Stimulated activated CD8-positive, alpha-beta memory T cell treated with anti-CD3 and anti-CD28 coated beads, Interleukin-7, amount 100 ng/mL, for 4 hours (primary cell): Measurements from ENCODE around the gene SGMS1.

ENCODE experiments used
- DNase-seq, 2 donors: peaks; one replicate each; pipeline ENCODE4 v3.0.0-alpha.2; 2020; ENCODE audit warnings: low read depth in 2 of 2

The SGMS1 gene

GRCh38 chr10:50423448-50423847, 200.3 kb downstream of the SGMS1 start:
- DNase-seq = no peak

- no peak for DNase-seq
These were observed 201.5 kb downstream of the SGMS1 start for GRCh38 chr10:50422259-50422658.

DNA sequence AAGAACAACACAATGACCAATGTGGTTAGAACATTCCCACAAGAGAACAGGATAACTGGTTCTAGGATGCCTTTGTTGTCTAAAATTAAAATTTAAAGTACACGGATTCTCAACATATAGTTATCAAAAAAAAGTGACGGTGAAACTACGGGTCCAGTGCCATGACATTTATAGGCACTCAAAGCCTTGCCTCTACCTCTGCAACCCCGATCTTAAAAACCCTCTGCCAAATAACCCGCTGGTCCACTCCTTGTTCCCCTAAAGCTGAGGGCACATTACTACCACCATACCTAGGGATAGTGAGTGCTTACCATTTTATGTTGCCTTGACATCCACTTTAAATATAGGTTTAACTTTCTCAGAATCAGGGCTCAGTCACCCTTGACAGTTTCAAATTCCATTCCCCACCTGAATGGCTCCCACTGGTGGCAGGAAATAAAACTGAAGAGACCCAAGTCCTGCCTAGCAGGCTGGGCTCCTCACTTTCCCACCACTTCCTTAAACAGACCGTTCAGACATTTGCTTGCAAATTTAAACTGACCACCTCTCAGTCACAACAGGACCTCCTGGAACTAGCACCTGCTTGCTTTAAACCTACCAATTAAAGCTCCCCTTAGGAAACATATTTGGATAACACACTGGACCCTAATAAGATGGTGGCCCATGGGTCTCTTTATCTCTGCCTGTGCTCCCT, 202.6 kb downstream of the SGMS1 start:
- DNase-seq = no peak

DNA sequence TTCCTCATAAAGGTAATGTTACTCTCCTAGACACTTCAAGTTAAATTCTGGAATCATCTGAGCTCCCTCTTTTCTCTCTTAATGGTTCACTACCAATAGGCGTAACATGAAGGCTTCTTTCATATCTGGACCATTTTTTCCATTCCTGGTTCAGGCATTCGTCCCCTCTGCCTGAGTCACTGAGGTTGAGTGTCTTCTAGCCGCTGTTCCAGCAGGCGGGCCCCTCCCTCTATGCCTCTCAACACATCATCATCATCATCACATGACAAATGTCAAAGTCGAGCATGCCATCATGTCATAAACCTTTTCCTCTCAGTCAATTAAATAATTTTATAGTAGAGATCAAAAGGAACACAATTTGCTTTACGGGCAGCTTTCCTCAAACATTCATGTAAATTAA, 203.6 kb downstream of the SGMS1 start:
- DNase-seq = no peak

DNA sequence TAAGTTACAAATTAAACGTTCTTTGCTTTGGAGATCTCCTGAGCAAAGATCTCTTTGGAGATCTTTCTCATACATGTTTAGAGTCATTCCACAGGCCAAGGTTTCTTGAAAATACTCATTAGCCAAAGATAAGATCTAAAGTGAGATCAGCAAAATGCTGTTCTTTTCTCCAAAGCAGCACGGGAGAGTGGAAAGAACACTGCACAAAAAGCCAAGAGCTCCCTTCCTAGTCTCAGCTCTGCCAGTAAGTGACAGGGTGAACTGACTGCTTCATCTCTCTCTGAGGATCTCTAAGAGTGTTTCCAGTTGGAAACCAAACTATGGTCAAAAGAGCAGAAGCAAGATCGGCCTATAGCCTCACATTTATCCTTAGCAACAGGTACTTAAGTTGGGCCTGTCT, 204.0 kb downstream of the SGMS1 start:
- DNase-seq = no peak

DNA sequence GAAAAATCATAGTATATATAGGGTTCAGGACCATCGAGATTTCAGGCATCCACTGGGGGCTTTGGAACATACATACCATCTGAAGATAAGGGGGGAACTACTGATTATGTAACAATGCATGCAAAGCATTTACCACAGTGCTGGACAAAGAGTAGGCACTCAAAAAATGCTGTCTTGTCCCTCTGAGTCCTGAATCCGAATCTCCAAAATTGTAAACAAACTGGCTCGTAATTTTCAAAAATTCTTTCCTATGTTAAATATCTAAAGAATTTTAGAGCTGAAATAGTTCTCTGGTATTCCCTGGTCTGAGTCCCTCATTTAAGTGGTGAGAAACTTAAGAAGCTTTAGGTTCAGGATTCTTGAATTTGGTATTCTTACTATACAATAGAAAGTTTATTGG, 204.7 kb downstream of the SGMS1 start:
- DNase-seq = no peak

- peak; percentile 8 to 12 for DNase-seq
These were observed 205.6 kb downstream of the SGMS1 start for GRCh38 chr10:50417886-50418830.

DNA sequence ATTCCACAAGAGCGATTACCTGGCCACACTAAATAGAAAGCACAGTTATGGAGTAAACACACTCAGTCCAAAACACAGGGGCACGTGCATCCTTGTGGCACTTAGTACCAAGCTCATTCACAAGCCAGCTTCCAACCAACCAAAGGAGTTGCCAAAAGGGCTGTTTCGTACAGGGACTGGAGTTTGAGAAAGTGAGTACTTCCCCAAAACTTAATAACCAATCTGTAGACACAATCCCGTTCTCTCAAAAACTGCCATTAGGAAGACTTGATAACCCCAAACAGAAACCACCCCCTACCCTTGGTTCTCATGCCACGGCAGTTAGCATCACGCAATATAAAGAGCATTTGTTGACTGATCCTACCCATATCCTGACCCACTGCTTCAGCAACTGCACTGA, 206.3 kb downstream of the SGMS1 start:
- DNase-seq = no peak

- DNase-seq = no peak
These were observed 206.9 kb downstream of the SGMS1 start for GRCh38 chr10:50416881-50417280.

DNA sequence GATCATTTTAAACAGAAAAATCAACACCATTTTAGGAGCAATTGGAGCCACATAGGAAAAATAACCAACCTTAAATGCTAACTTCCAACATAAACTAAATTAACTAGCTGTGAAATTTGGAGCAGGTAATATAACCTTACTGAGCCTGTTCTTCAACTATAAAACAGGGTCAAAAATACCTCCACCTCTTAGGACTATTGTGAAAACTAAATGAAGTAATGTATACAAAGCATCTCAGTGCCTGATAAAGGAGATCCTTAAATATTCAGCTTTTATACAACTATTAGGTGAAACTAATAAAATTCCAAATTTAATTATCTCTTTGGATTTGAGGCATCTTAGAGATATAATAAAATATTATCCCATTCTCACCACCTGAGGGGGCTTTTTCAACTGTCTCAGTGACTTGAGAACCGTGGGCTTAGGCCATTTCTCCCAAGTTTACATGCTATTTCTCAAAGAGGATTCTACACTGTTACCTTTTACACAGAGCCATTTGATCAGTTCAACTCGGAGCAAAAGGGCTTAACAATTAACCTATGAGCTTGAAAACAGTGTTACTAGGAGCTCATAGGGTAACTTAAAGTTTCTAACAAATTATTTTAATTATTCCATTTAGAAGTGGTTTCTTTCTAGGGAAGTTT, 207.5 kb downstream of the SGMS1 start:
- DNase-seq = no peak

DNA sequence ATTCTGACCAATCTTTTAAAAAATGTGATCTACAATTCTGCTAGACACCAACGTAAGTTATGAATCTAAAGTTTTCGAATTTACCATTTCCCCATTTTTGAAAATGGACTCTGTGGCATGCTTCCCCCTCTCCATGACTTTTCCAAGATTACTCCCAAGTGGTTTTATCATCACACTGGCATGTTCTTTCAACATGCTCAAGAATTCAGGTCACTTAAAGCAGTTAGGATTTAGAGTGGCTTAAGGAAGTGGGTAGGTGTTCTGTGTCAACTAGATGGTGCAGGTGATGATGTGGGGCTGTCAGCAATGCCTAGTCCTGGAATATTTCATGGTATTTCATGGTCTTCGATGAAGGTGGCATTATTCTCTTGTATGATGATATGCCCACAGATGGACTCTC, 208.5 kb downstream of the SGMS1 start:
- DNase-seq = no peak

- DNase-seq = no peak
These were observed 213.5 kb downstream of the SGMS1 start for GRCh38 chr10:50410066-50410811.

GRCh38 chr10:50407076-50407801, 216.5 kb downstream of the SGMS1 start:
- no peak for DNase-seq

DNA sequence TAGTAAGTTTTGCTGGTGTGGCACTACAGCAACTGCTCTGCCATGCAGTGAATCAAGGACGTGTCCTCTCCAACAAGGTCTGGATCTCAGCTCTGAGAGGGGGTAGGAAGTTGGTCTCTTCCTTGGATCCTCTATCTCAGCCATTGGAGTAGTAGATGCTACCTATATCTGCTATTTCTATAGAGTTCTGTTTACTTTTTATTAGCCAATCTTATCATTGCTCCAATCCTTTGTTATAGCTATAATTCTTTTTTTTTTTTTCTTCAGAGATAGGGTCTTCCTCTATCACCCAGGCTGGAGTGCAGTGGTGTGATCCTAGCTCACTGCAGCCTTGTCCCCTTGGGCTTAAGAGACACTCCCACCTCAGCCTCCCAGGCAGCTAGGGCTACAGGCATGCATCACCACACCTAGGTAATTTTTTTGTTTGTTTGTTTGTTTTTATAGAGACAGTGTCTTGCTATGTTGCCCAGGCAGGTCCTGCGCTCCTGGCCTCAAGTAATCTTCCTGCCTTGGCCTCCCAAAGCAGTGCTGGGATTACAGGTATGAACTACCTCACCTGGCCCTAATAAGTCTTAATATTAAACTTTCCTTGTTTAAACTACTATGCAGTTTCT, 217.2 kb downstream of the SGMS1 start:
- no peak for DNase-seq

GRCh38 chr10:50405723-50406122, 218.0 kb downstream of the SGMS1 start:
- no peak for DNase-seq

DNA sequence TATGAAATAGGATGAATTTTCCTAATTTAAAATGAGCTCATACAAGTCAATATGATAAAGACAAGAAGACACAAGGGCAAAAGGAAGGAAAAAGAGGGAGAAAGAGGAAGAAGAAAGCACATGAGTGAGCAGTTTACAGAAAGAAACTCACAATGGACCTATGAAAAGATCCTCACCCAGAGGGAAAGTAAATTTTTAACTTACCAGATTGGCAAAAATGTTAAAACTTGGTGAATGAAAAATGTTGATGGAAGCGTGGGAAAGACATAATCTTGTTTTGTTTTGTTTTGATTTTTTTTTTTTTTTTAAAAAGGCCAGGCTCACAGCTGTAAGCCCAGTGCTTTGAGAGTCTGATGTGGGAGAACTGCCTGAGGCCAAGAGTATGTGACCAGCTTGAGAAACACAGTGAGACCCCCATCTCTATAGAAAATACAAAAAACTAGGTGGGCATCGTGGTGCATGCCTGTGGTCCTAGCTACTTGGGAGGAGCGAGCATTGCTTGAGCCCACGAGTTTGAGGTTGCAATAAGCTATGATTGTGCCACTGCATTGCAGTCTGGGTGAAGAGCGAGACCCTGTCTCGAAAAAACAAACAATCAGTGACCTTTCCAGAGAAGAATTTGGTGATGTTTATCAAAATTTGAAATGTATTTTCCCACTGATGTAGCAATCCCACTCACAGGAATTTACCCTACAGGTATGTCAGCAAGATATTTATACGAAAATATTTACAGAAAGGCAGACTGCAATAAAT, 219.6 kb downstream of the SGMS1 start:
- DNase-seq = no peak

GRCh38 chr10:50403074-50403473, 220.7 kb downstream of the SGMS1 start:
- no peak for DNase-seq

- no peak for DNase-seq
These were observed 221.3 kb downstream of the SGMS1 start for GRCh38 chr10:50402466-50402865.

DNA sequence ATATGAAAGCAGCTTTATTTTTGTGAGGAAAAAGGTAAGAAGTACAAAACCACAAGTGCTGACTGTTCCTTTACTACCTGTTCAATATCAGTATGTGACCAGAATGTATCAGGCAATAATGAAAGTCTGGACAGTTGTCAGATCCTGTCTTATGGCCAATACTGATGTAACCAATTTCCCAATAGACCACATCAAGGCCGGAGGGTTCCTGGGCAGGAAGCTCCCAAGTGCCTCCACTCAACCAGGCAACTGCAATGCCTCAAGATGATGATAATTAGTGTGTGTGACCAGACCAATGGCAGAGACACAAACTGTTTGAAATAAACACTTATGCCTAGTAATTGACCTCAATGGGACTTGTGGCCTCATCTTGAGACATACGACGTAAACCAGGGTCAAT, 223.1 kb downstream of the SGMS1 start:
- no peak for DNase-seq

DNA sequence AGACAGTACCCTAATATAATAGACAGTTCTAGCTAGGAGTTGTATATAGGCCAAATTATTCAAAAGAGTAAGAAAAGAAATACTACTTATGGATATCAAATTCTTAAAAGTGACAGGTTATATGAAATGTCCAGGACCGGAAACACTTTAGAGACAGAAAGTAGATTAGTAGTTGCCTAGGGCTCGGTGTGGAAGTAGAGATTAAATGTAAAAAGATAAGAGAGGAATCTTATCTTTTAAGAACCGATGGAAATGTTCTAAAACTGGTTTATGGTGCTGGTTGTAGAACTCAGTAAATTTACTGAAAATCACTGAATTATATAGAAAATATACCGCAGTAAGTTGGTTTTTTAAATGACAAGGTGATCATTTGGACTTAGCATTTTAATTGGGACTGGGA, 224.9 kb downstream of the SGMS1 start:
- DNase-seq = no peak
